Measurements from ENCODE around the gene TEX30. TPM values are rescaled to one million over a fixed set of nuclear protein-coding genes. Genes with fewer than 3 reads are reported as not detected.
"Not testable (repeated sequence)": the region's sequence is repeated elsewhere in the genome, so short reads cannot be mapped to it uniquely, and the experiment has no call there.

The TEX30 gene
- polyA plus RNA-seq, 3 donors = 3.1 to 11.8 (median 8.2) TPM

GRCh38 chr13:102784483-102784882, 10.9 kb upstream of the TEX30 start:
- 77 to 95% (median 83%) methylated on average over 3 of the region's 3 CpGs for WGBS, 3 donors
- H3K27ac ChIP-seq (ENCODE audit: low read depth, low read length) = no peak overlapping the region

DNA sequence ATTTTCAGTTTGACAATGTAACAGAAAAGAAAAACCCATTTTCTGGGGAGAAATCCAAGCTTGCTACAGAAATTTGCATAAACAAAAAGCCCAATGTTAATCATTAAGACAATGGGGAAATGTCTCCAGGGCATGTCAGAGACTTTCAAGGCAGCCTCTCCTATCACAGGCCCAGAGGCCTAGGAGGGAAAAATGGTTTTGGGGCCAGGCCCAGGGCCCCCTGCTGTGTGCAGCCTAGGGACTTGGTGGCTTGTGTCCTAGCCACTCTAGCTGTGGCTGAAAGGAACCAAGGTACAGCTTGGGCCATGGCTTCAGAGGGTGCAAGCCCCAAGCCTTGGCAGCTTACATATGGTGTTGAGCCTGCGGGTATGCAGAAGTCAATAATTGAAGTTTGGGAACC, 8.0 kb upstream of the TEX30 start:
- 95 to 100% (median 100%) methylated on average over 1 of the region's 1 CpG for WGBS, 3 donors

DNA sequence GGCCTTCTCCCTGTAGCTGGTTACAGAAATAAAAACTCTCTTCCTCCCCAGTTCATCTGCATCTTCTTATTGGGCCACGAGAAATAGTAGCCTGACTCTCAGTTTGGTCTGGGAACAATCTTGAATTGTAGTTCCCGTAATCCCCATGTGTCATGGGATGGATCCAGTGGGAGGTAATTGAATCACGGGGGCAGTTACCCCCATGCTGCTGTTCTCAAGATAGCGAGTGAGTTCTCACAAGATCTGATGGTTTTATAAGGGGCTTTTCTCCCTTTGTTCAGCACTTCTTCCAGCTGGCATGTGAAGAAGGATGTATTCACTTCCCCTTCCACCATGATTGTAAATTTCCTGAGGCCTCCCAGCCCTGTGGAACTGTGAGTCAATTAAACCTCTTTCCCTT, 7.1 kb upstream of the TEX30 start:
- 79 to 85% (median 82%) methylated on average over 4 of the region's 4 CpGs for WGBS, 3 donors

More for the DNA sequence above, 8.0 kb upstream of the TEX30 start:
- no peak overlapping the region for H3K27ac ChIP-seq (ENCODE audit: low read depth, low read length)

GRCh38 chr13:102779436-102780159, 6.0 kb upstream of the TEX30 start:
- WGBS, 3 donors = 43 to 80% (median 50%) methylated on average over 5 of the region's 5 CpGs
- H3K27ac ChIP-seq (ENCODE audit: low read depth, low read length) = no peak overlapping the region

More for the DNA sequence above, 7.1 kb upstream of the TEX30 start:
- H3K27ac ChIP-seq (ENCODE audit: low read depth, low read length) = not testable (repeated sequence)

GRCh38 chr13:102777736-102778135, 4.2 kb upstream of the TEX30 start:
- H3K27ac ChIP-seq (ENCODE audit: low read depth, low read length) = no peak overlapping the region
- WGBS, 3 donors = 78 to 89% (median 87%) methylated on average over 3 of the region's 3 CpGs

DNA sequence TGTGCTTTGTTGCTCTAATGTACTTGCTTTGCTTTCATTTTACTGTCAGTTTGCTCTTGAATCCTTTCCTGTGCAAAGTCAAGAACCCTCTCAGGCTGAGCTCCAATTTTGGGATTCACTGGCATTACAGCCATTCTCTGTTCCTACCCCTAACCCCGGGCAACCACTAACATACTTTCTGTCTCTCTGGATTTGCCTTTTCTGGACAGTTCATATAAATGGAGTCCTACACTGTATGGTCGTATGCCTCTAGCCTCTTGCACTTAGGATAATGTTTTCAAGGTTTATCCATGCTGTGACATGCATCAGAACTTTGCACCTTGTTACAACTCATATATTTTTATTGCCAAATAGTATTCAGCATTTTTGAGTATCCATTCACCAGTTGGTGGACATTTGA, 2.7 kb upstream of the TEX30 start:
- no peak overlapping the region for H3K27ac ChIP-seq (ENCODE audit: low read depth, low read length)
- 85 to 88% (median 85%) methylated on average over 2 of the region's 2 CpGs for WGBS, 3 donors

DNA sequence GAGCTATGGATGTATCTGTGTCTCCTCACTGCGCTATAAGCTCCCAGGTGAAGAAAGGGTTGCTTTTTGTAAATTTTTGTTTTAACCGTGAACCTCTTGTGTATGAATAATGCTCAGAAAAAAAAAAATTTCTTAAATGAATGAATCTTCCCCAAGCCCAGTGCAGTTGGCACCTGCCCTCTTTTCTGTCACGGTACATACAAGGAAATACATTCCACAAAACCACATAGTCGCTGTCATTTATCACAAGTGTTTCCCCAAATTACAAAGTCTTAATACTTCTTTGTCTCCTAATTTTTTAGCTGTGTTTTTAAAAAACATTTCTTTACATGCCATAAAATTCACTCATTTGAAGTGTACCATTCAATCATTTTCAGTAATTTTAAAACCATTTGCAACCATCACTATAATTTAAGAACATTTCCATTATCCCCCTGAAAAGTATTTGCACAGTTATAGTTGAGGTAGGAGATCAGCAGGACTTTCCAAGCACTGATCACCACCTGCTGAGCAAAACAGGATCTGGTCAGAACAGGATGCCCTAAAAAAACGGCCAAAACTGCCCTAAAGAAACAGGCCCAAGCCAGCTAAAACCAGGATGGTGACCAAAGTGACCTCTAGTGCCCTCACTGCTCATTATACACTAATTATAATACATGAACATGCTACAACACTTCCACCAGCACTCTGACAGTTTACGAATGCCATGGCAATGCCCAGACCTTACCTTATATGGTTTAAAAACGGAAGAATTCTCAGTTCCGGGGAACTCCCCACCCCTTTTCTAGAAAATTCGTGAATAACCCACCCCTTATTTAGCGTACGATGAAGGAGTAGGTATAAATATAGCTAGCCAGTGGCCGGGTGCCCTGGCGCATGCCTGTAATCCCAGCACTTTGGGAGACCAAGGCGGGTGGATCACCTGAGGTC, 1.3 kb upstream of the TEX30 start:
- 81 to 86% (median 83%) methylated on average over 14 of the region's 14 CpGs for WGBS, 3 donors
- no peak overlapping the region for H3K27ac ChIP-seq (ENCODE audit: low read depth, low read length)

- no peak overlapping the region for H3K27ac ChIP-seq (ENCODE audit: low read depth, low read length)
- WGBS, 3 donors = 66 to 69% (median 68%) methylated on average over 27 of the region's 27 CpGs
Observed at GRCh38 chr13:102774214-102774568, 605 bp upstream of the TEX30 start.

- H3K27ac ChIP-seq (ENCODE audit: low read depth, low read length) = no peak overlapping the region
- WGBS, 3 donors = 81 to 95% (median 83%) methylated on average over 16 of the region's 16 CpGs
Observed at GRCh38 chr13:102772042-102772425, 1.6 kb downstream of the TEX30 start.

DNA sequence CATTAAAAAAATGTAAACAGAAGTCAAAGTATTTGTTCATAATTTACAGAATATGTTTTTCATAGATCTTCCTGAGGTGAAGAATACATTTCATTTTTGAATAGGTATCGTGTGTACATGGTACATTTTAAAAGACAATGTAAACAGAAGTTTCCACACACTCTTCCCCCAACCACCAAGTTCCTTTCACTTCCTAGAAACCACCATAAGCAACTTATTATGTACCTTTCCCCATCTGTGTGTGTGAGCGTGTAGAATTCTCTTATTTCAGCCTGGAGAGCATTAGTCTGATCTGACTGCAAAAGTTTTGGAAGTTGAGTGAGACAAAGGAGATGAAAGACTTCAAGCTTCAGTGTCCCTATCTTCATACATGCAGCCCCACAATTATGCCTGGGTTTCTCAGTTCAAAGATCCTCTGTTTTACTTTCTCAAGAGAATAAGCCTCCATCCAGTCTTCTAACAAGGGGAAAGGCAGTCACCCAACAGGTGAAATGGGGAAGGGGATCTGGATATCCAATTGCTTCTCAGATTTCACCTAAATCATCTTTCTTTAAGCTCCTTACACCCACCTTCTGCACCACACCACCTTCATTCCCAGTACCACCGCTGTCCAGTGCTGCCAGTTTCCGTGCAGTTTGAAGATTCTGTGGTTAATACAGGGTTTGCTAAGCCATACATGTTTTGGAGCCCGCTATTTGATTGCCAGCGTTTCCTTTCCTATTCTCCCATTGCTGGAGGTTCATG, 2.1 kb downstream of the TEX30 start:
- 80 to 93% (median 81%) methylated on average over 6 of the region's 6 CpGs for WGBS, 3 donors

GRCh38 chr13:102770435-102770834, 3.2 kb downstream of the TEX30 start:
- H3K27ac ChIP-seq (ENCODE audit: low read depth, low read length) = no peak overlapping the region
- WGBS, 3 donors = 68 to 93% (median 93%) methylated on average over 2 of the region's 2 CpGs

More for the DNA sequence above, 2.1 kb downstream of the TEX30 start:
- H3K27ac ChIP-seq (ENCODE audit: low read depth, low read length) = no peak overlapping the region

DNA sequence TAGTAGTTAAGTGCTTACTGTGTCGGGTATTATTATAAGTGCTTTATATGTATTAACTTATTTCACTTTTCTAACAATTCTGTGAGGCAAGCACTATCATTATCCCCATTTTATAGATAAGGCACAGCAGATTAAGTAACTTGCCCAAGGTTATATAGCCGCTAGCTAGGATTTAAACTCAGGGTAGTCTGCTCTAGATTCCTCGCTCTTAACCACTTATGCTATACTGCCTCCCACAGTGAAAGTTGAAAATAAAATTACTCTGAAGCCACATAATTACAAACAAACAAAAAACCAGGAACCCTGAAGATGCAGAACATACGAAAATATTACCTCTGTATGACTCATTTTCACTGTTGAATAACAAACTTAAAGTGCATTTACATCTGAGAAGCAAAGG, 3.9 kb downstream of the TEX30 start:
- 66 to 78% (median 78%) methylated on average over 4 of the region's 4 CpGs for WGBS, 3 donors
- H3K27ac ChIP-seq (ENCODE audit: low read depth, low read length) = no peak overlapping the region

DNA sequence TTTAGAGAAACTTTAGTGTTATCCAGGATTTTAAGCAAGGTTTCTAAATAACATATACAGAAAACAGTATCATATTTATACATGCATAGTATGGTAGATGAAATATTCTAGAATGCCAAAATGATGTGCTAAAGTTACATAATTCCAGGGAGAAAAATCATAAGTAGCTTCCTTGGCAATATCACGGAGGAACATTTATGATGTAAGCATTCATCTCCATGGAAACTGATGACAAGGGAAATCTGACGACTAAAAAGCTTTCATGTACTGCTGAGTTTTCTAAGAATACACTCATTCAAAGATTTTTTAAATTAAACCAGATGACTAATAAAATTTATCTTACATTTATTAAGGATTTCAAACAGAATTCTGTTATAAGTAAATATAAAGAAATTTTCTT, 4.7 kb downstream of the TEX30 start:
- WGBS, 3 donors = 42 to 82% (median 50%) methylated on average over 2 of the region's 2 CpGs
- no peak overlapping the region for H3K27ac ChIP-seq (ENCODE audit: low read depth, low read length)

DNA sequence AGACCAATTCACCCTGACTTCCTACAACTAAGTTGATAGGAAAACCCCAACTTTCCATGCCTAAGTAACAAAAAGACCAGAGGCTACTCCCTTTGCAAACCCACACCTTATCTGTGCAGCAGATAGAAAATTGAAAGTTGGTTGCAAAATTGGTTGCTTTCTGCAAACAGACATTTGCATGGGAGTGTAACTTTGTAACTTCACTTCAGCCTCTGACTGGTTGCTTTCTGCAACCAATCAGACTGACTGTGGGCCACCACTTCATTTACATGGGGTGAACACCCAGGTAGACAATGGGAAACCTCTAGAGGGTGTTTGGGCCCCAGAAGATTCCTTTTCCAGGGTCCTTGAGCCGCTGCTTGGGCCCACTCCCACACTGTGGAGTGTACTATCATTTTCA, 9.8 kb downstream of the TEX30 start:
- WGBS, 3 donors = 84 to 90% (median 88%) methylated on average over 1 of the region's 1 CpG
- H3K27ac ChIP-seq (ENCODE audit: low read depth, low read length) = no peak overlapping the region

GRCh38 chr13:102761071-102761470, 12.5 kb downstream of the TEX30 start:
- H3K27ac ChIP-seq (ENCODE audit: low read depth, low read length) = no peak overlapping the region
- WGBS, 3 donors = 86 to 97% (median 86%) methylated on average over 1 of the region's 1 CpG

- 69 to 86% (median 84%) methylated on average over 2 of the region's 2 CpGs for WGBS, 3 donors
- H3K27ac ChIP-seq (ENCODE audit: low read depth, low read length) = no peak overlapping the region
Observed at GRCh38 chr13:102758842-102759241, 14.7 kb downstream of the TEX30 start.

DNA sequence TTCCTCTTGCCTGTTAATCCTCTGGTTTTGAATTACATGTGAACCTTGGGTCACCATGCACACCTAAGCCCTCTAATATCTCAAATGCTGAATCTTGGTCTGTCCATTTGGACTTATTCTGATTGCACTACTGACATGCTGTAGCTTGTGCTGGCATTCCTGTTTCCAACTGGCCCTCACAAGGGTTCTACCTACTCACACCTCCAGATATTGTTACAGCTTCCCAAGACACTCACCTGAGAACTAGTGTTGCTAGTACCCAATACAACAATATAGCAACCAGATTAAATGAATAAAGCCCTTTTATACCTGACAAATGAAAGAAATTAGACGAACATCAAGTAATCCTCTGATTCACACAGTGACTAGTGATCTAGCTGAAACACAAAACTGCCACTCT, 16.6 kb downstream of the TEX30 start:
- WGBS, 3 donors = 81 to 86% (median 85%) methylated on average over 1 of the region's 1 CpG
- no peak overlapping the region for H3K27ac ChIP-seq (ENCODE audit: low read depth, low read length)

DNA sequence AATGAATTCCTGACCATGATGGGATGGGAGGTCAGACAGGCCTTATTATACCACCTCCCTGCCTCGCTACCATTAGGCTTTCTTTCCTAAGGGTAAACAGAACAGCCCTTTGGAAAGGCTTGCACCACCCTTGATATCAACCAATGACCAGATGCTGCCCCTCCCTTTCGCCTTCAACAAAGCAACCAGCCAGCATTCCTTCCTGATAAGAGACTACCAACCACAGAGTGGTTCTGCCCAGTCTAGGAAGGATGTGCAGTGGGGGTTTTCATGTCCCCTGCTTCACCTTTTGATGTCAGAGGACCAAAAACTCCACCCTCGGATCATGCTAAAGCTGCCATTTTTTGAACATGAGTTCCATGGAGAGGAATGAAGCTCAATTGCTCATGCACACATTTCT, 21.7 kb downstream of the TEX30 start:
- H3K27ac ChIP-seq (ENCODE audit: low read depth, low read length) = no peak overlapping the region
- 79 to 87% (median 85%) methylated on average over 3 of the region's 3 CpGs for WGBS, 3 donors

DNA sequence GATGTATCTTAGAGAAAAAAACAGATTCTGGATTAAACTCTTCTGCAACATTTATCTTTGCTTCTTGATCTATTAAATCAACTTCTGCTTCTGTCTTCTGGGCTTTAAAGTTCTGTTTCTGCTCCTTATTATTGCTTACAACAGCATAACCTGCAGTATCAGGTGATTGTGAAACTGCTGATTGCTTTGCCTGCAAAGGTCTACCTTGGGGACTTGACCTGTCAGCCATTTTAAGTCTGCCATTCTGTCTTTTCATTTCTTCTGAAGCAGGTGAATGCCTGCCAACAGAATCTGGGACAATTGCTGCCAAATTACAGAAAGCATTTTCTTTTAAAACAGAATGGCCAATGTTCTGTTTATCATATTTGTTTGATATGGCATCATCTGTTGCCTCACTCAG, 31.1 kb downstream of the TEX30 start:
- H3K27ac ChIP-seq (ENCODE audit: low read depth, low read length) = no peak overlapping the region
